ENCODE results near the gene ANKRD44. TPM values are rescaled to one million over a fixed set of nuclear protein-coding genes. Genes with fewer than 3 reads are reported as not detected.

Gene ANKRD44
- total RNA-seq, 1 donor = 29.2 TPM

DNA sequence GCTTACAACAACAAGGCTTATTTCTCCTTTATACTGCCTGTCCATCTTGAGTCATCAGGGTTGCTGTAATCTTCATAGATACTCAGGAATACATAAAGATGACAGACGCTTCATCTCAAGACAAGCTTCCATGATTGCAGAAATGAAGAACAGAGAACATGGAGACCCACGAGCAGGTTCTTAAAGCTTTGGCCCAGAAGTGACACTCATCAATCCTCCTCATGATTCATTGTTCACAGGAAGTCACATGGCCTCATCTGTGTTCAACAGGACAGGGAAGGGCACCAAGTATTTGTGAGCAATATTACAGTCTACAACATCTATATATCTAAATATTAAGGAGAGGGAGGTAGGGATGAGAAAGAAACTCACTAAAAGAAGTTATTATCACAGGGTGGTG, 347.5 kb downstream of the ANKRD44 start:
- DNase-seq (ENCODE audit: low read depth) = no peak
- TF ChIP-seq CTCF (IDR thresholded peaks at IDR 0.05; ENCODE audit: insufficient read depth, low read length) = no peak
- H3K4me3 ChIP-seq (ENCODE audit: low read depth, low read length) = no peak overlapping the region

- no peak for DNase-seq (ENCODE audit: low read depth)
- no peak for TF ChIP-seq CTCF (IDR thresholded peaks at IDR 0.05; ENCODE audit: insufficient read depth, low read length)
- H3K4me3 ChIP-seq (ENCODE audit: low read depth, low read length) = no peak overlapping the region
Measured at GRCh38 chr2:196962325-196962724, 348.3 kb downstream of the ANKRD44 start.

- no peak for DNase-seq (ENCODE audit: low read depth)
- TF ChIP-seq CTCF (IDR thresholded peaks at IDR 0.05; ENCODE audit: insufficient read depth, low read length) = no peak
Measured at GRCh38 chr2:196961889-196962288, 348.7 kb downstream of the ANKRD44 start.

DNA sequence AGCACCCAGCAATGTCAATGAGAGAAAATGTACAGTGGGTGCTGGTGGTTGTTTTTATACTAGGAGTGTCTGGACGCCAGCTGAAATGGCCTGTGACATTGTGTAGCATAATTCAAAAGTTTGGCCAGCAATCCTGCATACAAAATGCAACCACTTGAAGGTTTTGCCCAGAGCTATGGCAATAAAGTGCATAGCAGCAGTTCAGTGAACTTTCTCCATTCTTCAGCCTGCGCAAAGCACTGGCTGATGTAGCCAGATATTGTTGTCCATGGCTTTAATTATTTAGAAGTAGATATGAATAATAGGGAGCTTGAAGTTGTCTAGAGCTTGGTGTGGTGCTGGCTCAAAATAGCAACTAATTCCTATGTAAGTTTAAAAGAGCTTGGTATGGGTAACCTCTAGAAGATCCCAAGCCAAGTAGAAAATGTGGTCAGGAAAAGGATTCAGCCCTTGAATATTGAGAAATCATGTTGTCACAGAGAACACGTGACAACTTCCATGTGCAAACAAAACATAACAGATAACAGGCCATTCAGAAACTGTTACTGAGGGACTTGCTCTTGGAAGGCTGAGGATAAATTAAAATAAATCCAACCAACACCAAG, 350.7 kb downstream of the ANKRD44 start:
- H3K4me3 ChIP-seq (ENCODE audit: low read depth, low read length) = no peak overlapping the region
- peak; percentile 52 for DNase-seq (ENCODE audit: low read depth)
- no peak for TF ChIP-seq CTCF (IDR thresholded peaks at IDR 0.05; ENCODE audit: insufficient read depth, low read length)

More at GRCh38 chr2:196961889-196962288, 348.7 kb downstream of the ANKRD44 start:
- no peak overlapping the region for H3K4me3 ChIP-seq (ENCODE audit: low read depth, low read length)

DNA sequence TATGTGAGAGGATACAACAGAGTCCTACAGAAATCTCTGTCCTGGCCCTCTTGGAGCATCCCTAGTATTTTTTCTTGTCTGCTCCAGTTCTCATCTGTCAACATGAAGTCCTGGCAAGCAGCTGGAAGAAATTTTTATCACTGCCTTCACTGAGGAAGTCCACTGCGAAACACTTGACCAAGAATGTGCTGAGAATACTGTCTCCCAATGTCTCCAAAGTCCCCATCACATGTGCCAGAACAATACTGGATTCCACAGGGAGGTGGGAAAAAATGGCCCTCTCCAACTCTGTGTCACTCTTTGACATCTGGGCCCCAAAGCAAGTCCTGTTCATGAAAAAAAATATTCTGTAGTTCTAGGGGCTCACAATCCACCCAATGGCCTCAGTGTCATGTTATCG, 351.3 kb downstream of the ANKRD44 start:
- no peak overlapping the region for H3K4me3 ChIP-seq (ENCODE audit: low read depth, low read length)
- DNase-seq (ENCODE audit: low read depth) = no peak
- TF ChIP-seq CTCF (IDR thresholded peaks at IDR 0.05; ENCODE audit: insufficient read depth, low read length) = no peak

DNA sequence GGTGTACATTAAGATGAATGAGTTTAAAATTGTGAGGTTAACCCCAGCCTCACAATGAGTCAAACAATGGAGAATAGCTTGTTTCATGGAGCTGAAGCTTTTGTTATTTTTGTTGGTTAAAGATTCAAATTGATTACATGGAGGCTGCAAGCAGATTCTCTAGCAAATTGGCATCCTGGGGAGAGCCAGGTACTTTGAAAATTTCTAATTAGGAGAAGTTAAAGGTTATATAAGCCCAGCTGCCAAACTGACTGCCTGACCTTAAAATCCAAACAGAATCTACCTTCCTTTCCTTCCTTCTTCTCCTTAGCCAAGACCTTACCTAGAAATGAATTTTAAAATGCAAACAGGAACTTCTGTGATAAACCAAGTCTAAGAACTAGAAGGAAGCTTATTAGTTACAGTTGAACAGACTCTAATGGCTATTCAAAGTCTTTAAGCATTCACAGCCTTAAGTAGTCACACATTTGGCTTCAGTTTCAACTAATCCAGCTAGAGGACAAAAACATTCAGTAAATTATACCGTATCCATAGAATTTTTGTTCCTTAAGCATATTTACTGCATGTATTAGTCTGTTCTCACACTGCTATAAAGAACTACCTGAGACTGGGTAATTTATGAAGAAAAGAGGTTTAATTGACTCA, 352.6 kb downstream of the ANKRD44 start:
- DNase-seq (ENCODE audit: low read depth) = no peak
- no peak overlapping the region for H3K4me3 ChIP-seq (ENCODE audit: low read depth, low read length)
- TF ChIP-seq CTCF (IDR thresholded peaks at IDR 0.05; ENCODE audit: insufficient read depth, low read length) = no peak

Data from fibroblast of the aortic adventitia (primary cell).